Esophagus squamous epithelium (tissue), 5 donors: ENCODE measurements around the gene ZNF8. TPM values are rescaled to one million over a fixed set of nuclear protein-coding genes. Genes with fewer than 3 reads are reported as not detected.
"Not testable (repeated sequence)": the region's sequence is repeated elsewhere in the genome, so short reads cannot be mapped to it uniquely, and the experiment has no call there.

Experiments used
- DNase-seq: peaks from one replicate; lab custom pipeline; 2025; lab: John Stamatoyannopoulos, UW
- H3K27ac ChIP-seq, 4 donors: fragments of 200-600 bp; sonication (generic); one replicate each; pipeline ENCODE4 v1.5.1; 2016 to 2019; ENCODE audit warnings: mild to moderate bottlenecking in 1 of 4
- H3K27me3 ChIP-seq, 4 donors: fragments of 200-600 bp; sonication (generic); 1 replicate in 3 of 4; 2 replicates in 1 of 4; pipeline versions ENCODE4 v1.5.1 to v1.6.0; 2017 to 2021; ENCODE audit warnings: antibody characterized with exemption in 1 of 4
- H3K36me3 ChIP-seq, 3 donors: fragments of 200-600 bp; sonication (generic); one replicate each; pipeline ENCODE4 v1.5.1; 2016 to 2019
- H3K4me1 ChIP-seq, 3 donors: fragments of 200-600 bp; sonication (generic); one replicate each; pipeline ENCODE4 v1.5.1; 2017 to 2019
- H3K4me3 ChIP-seq, 4 donors: fragments of 200-600 bp; sonication (generic); 1 replicate in 3 of 4; 2 replicates in 1 of 4; pipeline ENCODE4 v1.5.1; 2016 to 2019; ENCODE audit warnings: mild to moderate bottlenecking in 2 of 4, moderate library complexity in 1 of 4
- H3K9me3 ChIP-seq, 3 donors: fragments of 200-600 bp; sonication (generic); one replicate each; pipeline ENCODE4 v1.5.1; 2016 to 2019
- POLR2A ChIP-seq, 4 donors: fragments of 450-650 bp; IDR thresholded peaks; one replicate each; pipeline ENCODE4 v1.6.1; 2017; ENCODE audit warnings: antibody characterized with exemption in 4 of 4, mild to moderate bottlenecking in 4 of 4, moderate library complexity in 3 of 4
- WGBS, 2 donors: methylation state at CpG; one replicate each; pipeline ENCODE4 v1.1.5; 2018; 5-methylcytosine and 5-hydroxymethylcytosine counted together
- intact Hi-C: fragments of 100-400 bp; cut with DNase I; formaldehyde crosslinking; loops from one replicate; pipeline ENCODE4 v1.15.0; 2022
- total RNA-seq, 4 donors: library from RNA; depleted of rRNA; stranded (reverse); fragments of >200 nt; gene quantifications; one replicate each; pipeline ENCODE4 v1.1.0, GENCODE V29; 2016
- TF ChIP-seq, protein P1 (sequence below), 6 experiments: fragments of 450-650 bp in 4 of 6; fragments of 200-600 bp in 2 of 6; sonication (generic) in 2 of 6; IDR thresholded peaks; one replicate each; pipeline ENCODE4 v1.5.1; 2016 to 2019; ENCODE audit warnings: antibody characterized with exemption in 6 of 6, mild to moderate bottlenecking in 4 of 6, moderate library complexity in 4 of 6
- donor health status: DM: yes; HTN: yes; CAD: no.

Gene ZNF8
- total RNA-seq, 4 donors from 2014 or later: 3.5 to 6.7 (median 4.2) TPM

DNA sequence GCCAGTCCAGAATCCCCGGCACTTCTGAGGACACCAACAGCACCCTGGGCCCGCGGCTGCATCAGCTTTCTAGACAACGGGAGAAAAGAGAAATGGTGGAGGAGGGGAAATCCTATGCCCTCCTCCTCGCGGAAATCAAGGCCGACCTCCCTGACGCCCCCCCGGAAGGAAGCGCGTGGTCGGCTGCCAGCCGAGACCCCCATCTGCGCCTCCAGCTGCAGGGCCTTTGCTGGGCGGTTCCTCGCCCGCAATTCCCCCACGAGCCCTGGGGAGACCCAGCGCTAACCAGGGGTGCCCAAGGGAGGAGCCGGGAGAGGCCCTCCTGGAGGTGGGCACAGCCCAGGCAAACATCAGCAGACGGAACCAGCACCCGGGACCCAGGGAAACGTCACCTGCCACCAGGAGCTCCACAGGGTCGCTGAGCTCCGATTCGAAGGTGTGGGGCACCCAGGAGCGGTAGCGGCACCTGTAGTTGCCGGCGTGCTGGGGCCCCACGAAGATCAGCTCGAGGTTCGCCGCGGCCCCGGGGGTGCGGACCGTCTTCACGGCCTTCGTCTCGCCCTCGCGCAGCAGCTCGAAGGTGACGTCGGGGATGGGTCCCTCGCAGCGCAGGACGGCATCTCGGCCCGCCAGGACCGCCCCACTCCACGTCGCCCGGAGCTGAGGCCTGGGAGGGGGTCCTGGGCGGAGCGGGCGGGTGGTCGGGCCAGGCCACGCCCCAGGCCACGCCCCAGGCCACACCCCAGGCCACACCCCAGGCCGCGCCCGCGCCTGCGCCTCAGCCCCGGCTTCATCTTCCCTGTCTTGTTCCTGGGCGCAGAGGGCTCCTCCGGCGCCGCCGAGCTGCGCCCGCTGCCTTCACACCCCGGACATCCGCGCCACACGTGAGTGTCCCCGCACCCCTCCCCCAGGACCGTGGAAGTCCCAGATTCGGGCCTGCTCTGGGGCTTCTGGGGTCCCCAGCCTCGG is 68.5 kb downstream of the ZNF8 start:
- 0 to 12% methylated on average over 3 to 6 of the region's 82 CpGs for WGBS, 2 donors
- H3K27ac ChIP-seq: peak overlapping the region; percentile 69 to 88 (median 80)
- H3K27me3 ChIP-seq: peaks cover 0 to 56% (median 0%) of the 10 kb centered on the region in 4 donors
- H3K4me3 ChIP-seq: peak overlapping the region; percentile 40 to 69 (median 58)
- intact Hi-C loops: no loop called here
- TF ChIP-seq POLR2A (IDR thresholded peaks at IDR 0.05): peak in 1 of 4 donors; percentile 54
- TF ChIP-seq, protein P1, sequence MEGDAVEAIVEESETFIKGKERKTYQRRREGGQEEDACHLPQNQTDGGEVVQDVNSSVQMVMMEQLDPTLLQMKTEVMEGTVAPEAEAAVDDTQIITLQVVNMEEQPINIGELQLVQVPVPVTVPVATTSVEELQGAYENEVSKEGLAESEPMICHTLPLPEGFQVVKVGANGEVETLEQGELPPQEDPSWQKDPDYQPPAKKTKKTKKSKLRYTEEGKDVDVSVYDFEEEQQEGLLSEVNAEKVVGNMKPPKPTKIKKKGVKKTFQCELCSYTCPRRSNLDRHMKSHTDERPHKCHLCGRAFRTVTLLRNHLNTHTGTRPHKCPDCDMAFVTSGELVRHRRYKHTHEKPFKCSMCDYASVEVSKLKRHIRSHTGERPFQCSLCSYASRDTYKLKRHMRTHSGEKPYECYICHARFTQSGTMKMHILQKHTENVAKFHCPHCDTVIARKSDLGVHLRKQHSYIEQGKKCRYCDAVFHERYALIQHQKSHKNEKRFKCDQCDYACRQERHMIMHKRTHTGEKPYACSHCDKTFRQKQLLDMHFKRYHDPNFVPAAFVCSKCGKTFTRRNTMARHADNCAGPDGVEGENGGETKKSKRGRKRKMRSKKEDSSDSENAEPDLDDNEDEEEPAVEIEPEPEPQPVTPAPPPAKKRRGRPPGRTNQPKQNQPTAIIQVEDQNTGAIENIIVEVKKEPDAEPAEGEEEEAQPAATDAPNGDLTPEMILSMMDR (IDR thresholded peaks at IDR 0.05): no peak
- no peaks in the 10 kb centered on the region for H3K9me3 ChIP-seq
- peaks cover 0 to 6% (median 0%) of the 10 kb centered on the region in 3 donors for H3K36me3 ChIP-seq
- DNase-seq: no peak
- H3K4me1 ChIP-seq: peaks cover 9 to 52% (median 18%) of the 10 kb centered on the region in 3 donors

DNA sequence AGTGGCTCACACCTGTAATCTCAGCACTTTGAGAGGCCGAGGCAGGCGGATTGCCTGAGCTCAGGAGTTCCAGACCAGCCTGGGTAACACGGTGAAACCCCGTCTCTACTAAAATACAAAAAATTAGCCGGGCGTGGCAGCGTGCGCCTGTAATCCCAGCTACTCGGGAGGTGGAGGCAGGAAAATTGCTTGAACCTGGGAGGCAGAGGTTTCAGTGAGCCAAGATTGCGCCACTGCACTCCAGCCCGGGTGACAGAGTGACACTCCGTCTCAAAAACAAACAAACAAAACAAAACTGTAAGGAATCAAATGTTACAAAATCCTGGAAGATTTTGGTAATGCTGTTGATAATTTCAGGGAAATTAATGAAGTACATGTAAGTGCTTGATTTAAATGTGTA is 69.3 kb downstream of the ZNF8 start:
- Histone ChIP-seq H3K27ac (peak overlapping the region; percentile 63 to 88 (median 78)), H3K4me3 (peak overlapping the region; percentile 40 to 69 (median 58)), H3K27me3 (peaks cover 0 to 63% (median 0%) of the 10 kb centered on the region in 4 donors), H3K4me1 (peaks cover 9 to 52% (median 18%) of the 10 kb centered on the region in 3 donors)
- H3K36me3 ChIP-seq, H3K9me3 ChIP-seq, intact Hi-C loops, DNase-seq: not testable (repeated sequence)
- 8 to 11% methylated on average over 12 of the region's 12 CpGs for WGBS, 2 donors

DNA sequence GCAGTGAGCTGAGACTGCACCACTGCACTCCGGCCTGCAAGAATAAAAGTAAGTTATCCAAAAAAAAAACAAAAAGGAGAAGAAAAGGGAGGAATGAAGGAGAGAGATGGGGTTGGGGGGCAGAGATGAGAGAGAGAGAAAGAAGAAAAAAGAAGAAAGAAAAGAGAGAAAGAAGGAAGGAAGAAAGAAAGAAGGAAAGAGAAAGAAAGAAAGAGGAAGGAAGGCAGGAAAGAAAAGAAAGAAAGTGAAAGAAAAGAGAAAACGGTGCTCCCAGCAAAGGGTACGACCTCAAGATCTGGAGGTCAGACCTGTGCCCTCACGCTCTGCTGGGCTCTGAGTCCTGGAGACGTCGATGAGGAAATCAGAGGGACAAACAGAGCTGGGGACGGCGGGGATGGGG is 70.8 kb downstream of the ZNF8 start:
- WGBS, 2 donors: 70% methylated on average over 8 of the region's 8 CpGs
- intact Hi-C loops: no loop called here
- no peak for DNase-seq
- H3K36me3 ChIP-seq: peaks cover 0 to 6% (median 0%) of the 10 kb centered on the region in 3 donors
- TF ChIP-seq, protein P1 (IDR thresholded peaks at IDR 0.05): no peak
- TF ChIP-seq POLR2A (IDR thresholded peaks at IDR 0.05): no peak
- peaks cover 0 to 63% (median 0%) of the 10 kb centered on the region in 4 donors for H3K27me3 ChIP-seq
- H3K27ac ChIP-seq: no peak overlapping the region
- H3K9me3 ChIP-seq: no peaks in the 10 kb centered on the region
- peaks cover 9 to 52% (median 18%) of the 10 kb centered on the region in 3 donors for H3K4me1 ChIP-seq
- no peak overlapping the region for H3K4me3 ChIP-seq

DNA sequence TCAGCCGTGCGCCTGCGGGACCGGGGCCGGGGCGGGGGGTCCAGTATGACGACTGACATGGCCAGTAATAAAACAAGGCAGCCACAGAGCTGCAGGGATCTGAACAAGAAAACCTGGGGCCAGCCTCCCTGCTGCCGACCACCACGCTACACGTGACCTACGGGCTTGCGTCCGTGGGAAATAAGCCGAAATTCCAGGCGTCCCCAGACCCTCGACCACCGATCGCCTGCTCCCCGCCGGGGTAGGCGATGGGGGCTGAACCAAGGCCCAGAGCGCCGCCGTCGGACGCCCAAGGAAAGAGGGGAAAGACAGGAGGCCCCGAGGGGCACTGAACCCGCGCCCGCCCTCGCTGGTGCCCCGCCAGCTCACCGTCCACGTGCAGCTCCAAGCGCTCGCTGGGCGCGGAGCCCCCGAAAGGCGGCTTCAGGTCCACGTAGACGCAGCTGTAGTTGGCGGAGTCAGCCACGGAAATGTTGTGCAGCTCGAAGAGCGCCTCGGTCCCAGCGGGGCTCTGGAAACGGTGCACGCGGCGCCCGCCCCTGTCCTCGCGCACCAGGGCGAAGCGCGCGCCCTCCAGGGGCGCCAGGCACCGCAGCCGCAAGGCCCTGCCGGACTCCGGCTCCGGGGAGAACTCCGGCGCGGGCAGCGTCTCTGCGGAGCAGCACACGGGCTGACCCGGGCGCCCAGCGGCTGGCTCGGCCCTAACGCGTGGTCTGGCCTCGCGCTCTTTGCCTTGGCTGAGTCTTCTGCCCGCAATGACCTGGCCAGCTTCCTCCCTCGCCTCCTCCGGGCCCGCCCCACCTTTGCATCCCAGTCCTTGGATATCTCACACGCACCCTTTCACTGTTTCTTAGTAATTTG is 71.5 kb downstream of the ZNF8 start:
- WGBS, 2 donors: 52 to 73% methylated on average over 18 to 40 of the region's 84 CpGs
- Histone ChIP-seq H3K4me3 (peak overlapping the region in 1 of 4 donors; percentile 22), H3K9me3 (no peaks in the 10 kb centered on the region), H3K27ac (no peak overlapping the region), H3K4me1 (peaks cover 9 to 52% (median 18%) of the 10 kb centered on the region in 3 donors), H3K36me3 (peaks cover 0 to 6% (median 0%) of the 10 kb centered on the region in 3 donors), H3K27me3 (peaks cover 0 to 63% (median 0%) of the 10 kb centered on the region in 4 donors)
- intact Hi-C loops: no loop called here
- no peak for DNase-seq
- no peak for TF ChIP-seq POLR2A (IDR thresholded peaks at IDR 0.05)
- TF ChIP-seq, protein P1 (IDR thresholded peaks at IDR 0.05): no peak

DNA sequence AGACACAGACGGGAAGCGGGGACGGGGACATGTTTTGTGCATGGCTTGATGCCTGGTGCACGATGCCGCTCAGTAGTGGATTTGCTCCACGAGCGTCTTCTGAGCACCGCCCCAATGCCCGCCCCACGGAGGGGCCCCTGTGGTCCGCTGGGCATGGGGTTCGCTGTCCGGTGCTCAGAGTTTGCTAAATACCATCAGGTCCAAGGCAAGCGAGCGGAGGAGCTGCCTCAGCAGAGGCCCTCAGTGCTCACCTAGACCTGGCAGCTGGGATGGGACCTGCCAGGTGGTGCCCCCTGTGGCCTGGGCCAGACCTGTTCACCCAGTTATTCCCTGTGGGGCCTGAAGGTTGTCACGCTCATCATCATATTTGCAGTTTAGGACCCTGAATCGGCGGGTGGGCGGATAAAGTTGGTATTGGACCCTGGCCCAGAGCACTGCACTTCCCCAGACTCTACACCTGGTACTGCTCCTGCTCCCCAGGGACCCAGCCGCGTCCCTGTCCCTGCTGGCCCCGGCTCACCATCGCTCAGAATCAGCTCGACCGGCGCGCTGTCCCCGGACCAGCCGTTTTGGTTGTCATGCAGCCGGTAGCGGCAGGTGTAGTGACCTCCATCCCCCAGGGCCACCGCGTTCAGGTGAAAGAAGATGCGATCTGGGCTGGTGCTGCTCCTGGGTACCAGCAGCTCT is 72.3 kb downstream of the ZNF8 start:
- no peak for DNase-seq
- WGBS, 2 donors: 81 to 89% methylated on average over 14 to 25 of the region's 34 CpGs

More for the DNA sequence above, 72.3 kb downstream of the ZNF8 start:
- Histone ChIP-seq H3K27ac (no peak overlapping the region), H3K9me3 (no peaks in the 10 kb centered on the region), H3K4me1 (peaks cover 9 to 55% (median 18%) of the 10 kb centered on the region in 3 donors), H3K27me3 (peaks cover 0 to 63% (median 0%) of the 10 kb centered on the region in 4 donors), H3K4me3 (no peak overlapping the region), H3K36me3 (peaks cover 0 to 6% (median 0%) of the 10 kb centered on the region in 3 donors)
- TF ChIP-seq, protein P1 (IDR thresholded peaks at IDR 0.05): no peak
- no peak for TF ChIP-seq POLR2A (IDR thresholded peaks at IDR 0.05)
- intact Hi-C loops: no loop called here
